BJ (cell line): ENCODE data around the gene GTF2A1. TPM values are rescaled to one million over a fixed set of nuclear protein-coding genes. Genes with fewer than 3 reads are reported as not detected.

Experiments
- CTCF ChIA-PET: fragments of 350-600 bp; formaldehyde crosslinking; extraction: SDS; loops from one replicate; lab custom pipeline; 2021; ENCODE audit warnings: antibody characterized with exemption, inconsistent platforms; lab: Yijun Ruan, JAX
- POLR2A ChIA-PET: fragments of 300-600 bp; sonication (Branson Sonifier 250); formaldehyde crosslinking; extraction: SDS; loops from one replicate; lab custom pipeline; 2021; ENCODE audit warnings: antibody characterized with exemption; lab: Charles Lee
- DNase-seq: peaks from one replicate; pipeline ENCODE4 v3.0.0-alpha.2; 2011; ENCODE audit warnings: low read depth
- H3K27me3 ChIP-seq: 2 replicates; pipeline ENCODE4 v1.6.0; 2011; ENCODE audit warnings: low read length; ENCODE audit not compliant: control insufficient read depth, insufficient read depth
- H3K36me3 ChIP-seq: 2 replicates; pipeline ENCODE4 v1.5.1; 2011; ENCODE audit warnings: low read length; ENCODE audit not compliant: control insufficient read depth, insufficient read depth
- H3K4me3 ChIP-seq: 2 replicates; pipeline ENCODE4 v1.5.1; 2011; ENCODE audit warnings: low read depth, mild to moderate bottlenecking, control low read depth, low read length
- CTCF ChIP-seq: IDR thresholded peaks from 2 replicates; pipeline ENCODE4 v1.5.1; 2011; ENCODE audit warnings: low read depth, mild to moderate bottlenecking, control low read depth, inconsistent platforms, low read length, moderate library complexity; ENCODE audit not compliant: insufficient read depth
- polyA plus RNA-seq: library from polyadenylated mRNA; depleted of rRNA; stranded (reverse); fragments of >200 nt; gene quantifications from 2 replicates; pipeline ENCODE4 v1.2.3, GENCODE V29; 2011

Gene GTF2A1
- polyA plus RNA-seq, 1 experiment: 25.7 TPM

DNA sequence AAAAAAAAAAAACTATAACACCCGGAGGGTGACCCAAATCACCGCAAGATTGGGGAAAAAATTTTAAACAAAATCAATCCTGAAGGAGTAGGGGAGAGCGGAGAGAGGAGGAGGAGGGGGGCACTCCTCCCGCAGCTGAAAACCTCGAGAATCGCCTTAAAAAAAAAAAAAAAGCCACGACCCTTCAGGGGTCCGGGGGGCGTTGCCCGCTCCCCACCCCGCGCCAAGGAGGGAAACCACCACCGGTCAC lies 254 bp downstream of the GTF2A1 start:
- ChIA-PET CTCF (interaction anchor here (0.9 kb wide), 1 partner anchor 27 kb away, joined by 5 read pairs; no protein-coding TSS in a partner anchor), POLR2A (interaction anchor here (0.6 kb wide), 1 partner anchor 231 kb away, joined by 3 read pairs; no protein-coding TSS in a partner anchor)
- Histone ChIP-seq H3K27me3 (no peaks in the 10 kb centered on the region), H3K4me3 (peak overlapping the region; percentile 76), H3K36me3 (no peaks in the 10 kb centered on the region; the same call in 1 of the 2 replicates)
- TF ChIP-seq CTCF: no peak
- no peak for DNase-seq

DNA sequence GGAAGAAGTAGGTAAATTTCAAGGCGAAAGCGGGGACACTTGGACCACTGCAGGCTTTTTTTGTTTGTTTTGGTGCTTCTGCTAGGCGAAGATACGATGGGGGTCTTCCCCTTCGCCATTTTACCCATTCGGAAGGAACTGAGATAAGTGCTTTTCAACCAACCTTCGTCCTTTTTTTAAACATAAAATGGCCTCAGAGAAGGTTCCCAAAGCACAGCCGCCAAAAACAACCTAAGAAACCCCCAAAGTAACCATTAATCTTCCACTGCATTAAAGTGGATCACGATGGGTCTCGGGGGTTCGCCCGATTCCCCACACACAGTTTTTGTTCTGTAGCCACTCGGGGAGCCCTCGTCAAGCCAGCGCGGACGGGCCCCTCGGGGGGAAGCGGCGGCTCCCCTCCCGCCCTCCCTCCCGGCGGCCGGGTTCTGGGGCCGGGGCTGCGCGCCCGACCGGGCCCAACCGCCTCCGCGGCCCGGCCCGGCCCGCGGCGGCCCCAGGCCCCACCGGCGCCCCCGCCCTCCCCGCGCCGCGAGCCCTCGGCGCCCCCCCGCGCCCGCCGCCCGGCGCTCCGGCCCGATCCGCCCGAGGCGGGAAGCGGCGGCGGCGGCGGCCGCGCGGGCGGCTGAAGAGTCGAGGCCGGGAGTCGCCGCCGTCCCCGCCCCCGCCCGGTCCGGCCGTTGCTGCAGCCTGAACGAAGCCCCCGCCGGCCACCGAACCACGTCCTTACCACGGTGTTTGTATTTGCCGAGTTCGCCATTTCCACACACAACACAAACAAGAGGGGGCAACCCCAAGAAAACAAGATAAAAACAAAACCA lies 790 bp downstream of the GTF2A1 start:
- DNase-seq: no peak
- CTCF ChIA-PET: no interaction called here
- H3K4me3 ChIP-seq: peak overlapping the region; percentile 76
- POLR2A ChIA-PET: interaction anchor here (0.9 kb wide), 1 partner anchor 37 kb away, joined by 5 read pairs; no protein-coding TSS in a partner anchor
- H3K36me3 ChIP-seq: no peaks in the 10 kb centered on the region; the same call in 1 of the 2 replicates
- no peak for TF ChIP-seq CTCF
- H3K27me3 ChIP-seq: no peaks in the 10 kb centered on the region

DNA sequence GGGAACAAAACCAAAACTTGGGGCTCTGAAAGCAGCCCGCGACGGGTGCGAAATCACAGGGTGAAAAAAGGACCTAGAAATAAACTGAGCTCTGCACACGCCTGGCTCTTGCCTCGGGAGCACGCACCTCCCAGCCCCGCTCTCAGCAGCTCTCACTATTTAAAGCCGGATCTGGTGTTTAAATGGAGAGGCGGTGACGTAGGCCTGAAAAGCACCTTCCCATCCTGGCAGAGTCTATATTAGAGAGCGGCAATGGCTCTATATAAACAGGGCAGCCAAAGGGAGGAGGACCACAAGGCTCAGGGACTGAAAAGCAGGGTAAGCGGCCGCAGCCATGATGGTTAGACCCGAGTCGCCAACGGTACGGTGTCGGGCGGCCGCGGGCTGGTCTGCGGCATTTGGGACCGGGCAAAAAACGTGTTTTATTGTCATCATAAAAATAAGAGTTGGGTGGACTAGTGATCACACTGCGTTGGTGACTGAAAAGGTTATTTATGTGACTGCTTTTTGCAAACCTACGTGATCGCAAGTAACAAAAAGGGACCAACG lies 1.5 kb downstream of the GTF2A1 start:
- DNase-seq: peak; percentile 88
- Histone ChIP-seq H3K4me3 (peak overlapping the region; percentile 70), H3K36me3 (no peaks in the 10 kb centered on the region; the same call in 1 of the 2 replicates), H3K27me3 (no peaks in the 10 kb centered on the region)
- TF ChIP-seq CTCF: no peak
- ChIA-PET POLR2A (interaction anchor here (0.9 kb wide), 1 partner anchor 36 kb away, joined by 5 read pairs; no protein-coding TSS in a partner anchor), CTCF (no interaction called here)

GRCh38 chr14:81211844-81212243 lies 8.9 kb downstream of the GTF2A1 start:
- Histone ChIP-seq H3K4me3 (no peak overlapping the region), H3K27me3 (no peaks in the 10 kb centered on the region), H3K36me3 (peaks cover 3% of the 10 kb centered on the region; the same call in 1 of the 2 replicates)
- DNase-seq: no peak
- POLR2A ChIA-PET: no interaction called here
- peak; percentile 37; the same call in 1 of the 2 replicates for TF ChIP-seq CTCF
- CTCF ChIA-PET: interaction anchor here (0.7 to 2.4 kb wide), 3 partner anchors 14 to 215 kb away, joined by 3 to 7 read pairs (median 3); no protein-coding TSS in a partner anchor

GRCh38 chr14:81209167-81209836 lies 11.5 kb downstream of the GTF2A1 start:
- ChIA-PET POLR2A (no interaction called here), CTCF (no interaction called here)
- no peak for TF ChIP-seq CTCF
- DNase-seq: no peak
- Histone ChIP-seq H3K4me3 (no peak overlapping the region), H3K27me3 (no peaks in the 10 kb centered on the region), H3K36me3 (peaks cover 3% of the 10 kb centered on the region; the same call in 1 of the 2 replicates)
